Renal pelvis (tissue), 4 donors: ENCODE data around the gene ELP6. TPM values are rescaled to one million over a fixed set of nuclear protein-coding genes. Genes with fewer than 3 reads are reported as not detected.
A peak's percentile ranks its signal among the peaks of the same experiment; 100 is the strongest.
"Not testable (repeated sequence)": the region's sequence is repeated elsewhere in the genome, so short reads cannot be mapped to it uniquely, and the experiment has no call there.

Source experiments
- DNase-seq: peaks from one replicate; pipeline ENCODE4 v3.0.0-alpha.2; 2013
- polyA plus RNA-seq, 3 donors: library from polyadenylated mRNA; unstranded; fragments of 120-200 nt; gene quantifications; one replicate each; pipeline ENCODE4 v1.2.1, GENCODE V29; 2013; ENCODE audit not compliant: insufficient read length in 3 of 3

The ELP6 gene
- polyA plus RNA-seq, 3 donors, result 42.1 to 52.9 (median 49.9) TPM

DNA sequence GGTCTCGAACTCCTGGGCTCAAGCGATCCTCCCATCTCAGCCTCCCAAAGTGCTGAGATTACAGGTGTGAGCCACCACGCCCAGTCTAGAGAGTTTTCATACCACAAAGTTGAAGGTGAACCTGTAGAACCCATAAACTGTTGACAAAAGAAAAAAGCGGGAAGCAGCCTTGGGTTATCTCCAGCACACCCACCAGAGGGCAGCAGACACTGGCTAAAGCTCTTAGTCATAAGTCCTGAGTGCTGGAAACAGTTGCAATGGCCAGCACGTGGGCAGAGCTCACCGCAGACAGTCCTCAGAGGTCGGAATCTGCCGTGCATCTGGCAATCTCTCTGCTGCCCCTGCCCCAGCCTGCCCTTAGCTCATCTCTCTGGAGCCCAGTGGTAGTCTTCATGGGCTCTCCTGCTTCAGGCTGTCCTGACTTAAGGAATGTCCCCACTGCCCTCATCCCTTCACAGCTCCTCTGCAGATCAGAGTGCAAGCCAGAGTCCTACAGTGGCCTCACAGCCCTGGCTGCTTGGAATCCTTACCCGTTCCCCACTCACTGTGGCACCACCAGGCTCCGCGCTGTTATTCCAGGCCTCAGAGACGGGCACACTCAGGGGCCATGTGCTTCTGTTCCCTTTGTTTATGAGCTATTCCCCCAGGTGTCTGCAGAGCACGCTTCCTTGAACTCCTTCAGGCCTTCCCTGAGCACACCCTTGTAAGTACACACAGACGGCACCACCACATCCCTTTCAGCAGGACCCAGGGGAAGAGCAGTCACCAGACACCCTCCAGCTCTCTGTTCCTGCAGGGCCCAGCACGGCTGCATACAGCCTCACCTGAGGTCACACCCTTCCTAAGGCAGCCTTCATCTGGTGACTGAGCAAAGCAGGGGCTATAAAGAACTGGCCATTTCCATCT, 8.8 kb upstream of the ELP6 start:
- DNase-seq, result peak; percentile 87

GRCh38 chr3:47520756-47521155, 7.2 kb upstream of the ELP6 start:
- DNase-seq, result no peak

- no peak for DNase-seq
Measured at GRCh38 chr3:47517937-47518336, 4.4 kb upstream of the ELP6 start.

DNA sequence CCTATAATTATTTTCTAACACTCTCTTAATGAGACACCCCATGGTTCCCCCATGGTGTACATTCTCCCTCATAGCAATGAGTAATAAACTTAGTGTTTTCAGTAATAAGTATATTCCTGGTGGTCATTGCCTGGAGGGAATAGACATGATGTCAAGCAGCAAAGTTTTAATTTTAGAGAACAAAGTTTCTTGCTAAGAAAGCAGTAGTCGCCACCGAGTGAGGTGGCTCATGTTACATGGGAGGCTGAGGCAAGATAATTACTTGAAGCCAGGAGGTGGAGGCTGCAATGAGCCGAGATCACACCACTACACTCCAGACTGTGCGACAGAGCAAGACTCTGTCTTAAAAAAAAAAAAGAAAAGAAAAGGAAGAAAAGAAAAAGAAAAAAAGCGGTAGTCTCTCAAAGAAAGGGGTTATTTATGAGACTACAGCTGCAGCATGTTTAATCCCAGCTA, 2.4 kb upstream of the ELP6 start:
- DNase-seq, result peak; percentile 26

GRCh38 chr3:47515100-47515499, 1.6 kb upstream of the ELP6 start:
- no peak for DNase-seq

DNA sequence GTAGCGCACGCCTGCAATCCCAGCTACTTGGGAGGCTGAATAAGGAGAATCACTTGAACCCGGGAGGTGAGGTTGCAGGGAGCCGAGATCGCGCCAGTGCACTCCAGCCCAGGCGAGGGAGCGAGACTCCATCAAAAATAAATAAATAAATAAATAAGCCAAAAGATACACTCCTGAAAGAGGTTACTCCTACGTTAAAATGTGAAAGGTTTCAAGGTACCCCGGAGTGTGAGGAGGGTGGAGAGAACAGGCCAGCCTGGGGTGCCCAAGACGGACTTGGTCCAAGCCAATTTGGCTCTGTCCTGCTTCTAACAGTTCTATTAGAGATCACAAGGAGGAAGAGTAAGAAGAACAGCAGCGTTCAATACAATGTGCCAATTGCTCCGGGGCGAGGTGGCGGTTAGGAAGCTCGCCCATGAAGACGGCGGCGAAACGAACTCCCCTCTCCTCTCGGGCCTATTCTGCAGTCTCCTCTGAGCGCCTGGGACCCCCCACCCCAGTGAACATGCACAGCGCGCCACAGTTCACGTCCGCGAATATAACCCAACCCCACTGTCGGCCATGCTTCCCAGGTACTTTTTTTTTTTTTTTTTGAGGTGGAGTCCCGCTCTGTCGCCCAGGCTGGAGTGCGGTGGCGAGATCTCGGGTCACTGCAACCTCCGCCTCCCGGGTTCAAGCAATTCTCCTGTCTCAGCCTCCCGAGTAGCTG, 942 bp downstream of the ELP6 start:
- DNase-seq, result peak; percentile 40

DNA sequence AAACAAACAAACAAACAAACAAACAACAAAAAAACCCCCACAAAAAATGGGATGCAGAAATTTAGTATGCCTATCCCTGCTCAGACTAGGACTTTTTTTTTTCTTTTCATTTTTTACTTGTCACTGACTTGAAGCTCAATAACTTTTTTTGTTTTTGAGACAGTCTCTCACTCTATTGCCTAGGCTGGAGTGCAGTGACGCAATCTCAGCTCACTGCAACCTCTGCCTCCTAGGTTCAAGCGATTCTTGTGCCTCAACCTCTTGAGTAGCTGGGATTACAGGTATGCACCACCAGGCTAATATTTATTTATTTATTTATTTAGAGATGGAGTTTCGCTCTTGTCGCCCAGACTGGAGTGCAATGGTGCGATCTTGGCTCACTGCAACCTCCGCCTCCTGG, 8.2 kb downstream of the ELP6 start:
- not testable (repeated sequence) for DNase-seq

GRCh38 chr3:47504113-47504512, 9.4 kb downstream of the ELP6 start:
- no peak for DNase-seq

DNA sequence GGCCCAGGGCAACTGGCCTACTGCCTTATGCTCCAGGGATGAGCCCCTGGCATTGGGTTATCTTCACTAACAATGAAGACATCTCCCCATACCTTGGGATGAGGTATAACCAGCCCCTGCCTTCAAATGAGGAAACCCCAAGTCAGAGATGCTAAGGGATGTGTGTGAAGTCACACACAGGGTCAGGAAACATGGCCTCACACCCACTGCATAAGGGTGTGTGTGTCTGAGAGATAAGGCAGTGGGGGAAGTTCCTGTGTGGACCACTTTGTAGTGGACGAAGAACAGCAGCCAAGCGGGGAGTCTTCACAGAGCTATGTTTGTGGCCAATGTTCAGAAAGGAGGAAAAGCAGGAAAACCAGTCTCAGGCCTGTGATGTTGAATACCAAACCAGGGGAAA, 10.5 kb downstream of the ELP6 start:
- DNase-seq, result no peak

GRCh38 chr3:47496892-47497291, 16.6 kb downstream of the ELP6 start:
- no peak for DNase-seq

DNA sequence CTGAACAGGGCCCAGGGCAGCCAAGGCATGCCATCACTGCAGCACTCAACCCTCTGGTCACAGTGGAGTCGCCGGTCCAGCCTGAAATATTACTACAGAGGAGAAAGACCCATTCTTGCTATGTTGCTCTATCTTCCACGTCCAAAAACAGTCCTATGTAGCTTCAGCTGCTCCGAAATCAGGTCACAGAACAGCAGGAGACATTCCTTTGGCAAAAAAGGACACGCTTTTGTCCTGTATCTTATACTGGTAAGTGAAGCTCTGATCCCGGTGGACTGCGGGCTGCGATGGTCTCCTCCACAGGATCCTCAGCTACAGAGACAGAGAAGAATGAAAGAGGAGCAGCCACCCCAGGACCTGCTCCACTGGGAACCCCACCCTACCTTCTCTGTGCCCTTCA, 17.6 kb downstream of the ELP6 start:
- no peak for DNase-seq

DNA sequence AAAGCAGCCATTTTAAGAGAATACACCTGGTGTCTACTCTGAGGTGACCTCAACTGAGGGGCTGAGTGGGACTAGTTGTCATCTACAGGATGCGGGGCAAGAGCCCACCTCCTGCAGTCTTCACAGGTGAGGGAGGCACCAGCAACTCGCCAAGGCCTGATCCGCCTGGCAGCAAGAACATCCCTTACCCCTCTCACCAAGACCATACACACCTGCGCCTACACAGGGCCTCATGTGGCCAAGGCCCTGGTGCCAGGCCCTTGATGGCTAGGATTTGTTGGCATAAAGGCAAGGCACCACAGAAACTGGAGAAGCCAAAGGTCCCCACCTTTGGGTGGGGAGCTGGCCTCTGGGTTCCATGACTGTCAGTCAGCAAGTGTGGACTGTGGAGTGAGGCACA, 18.4 kb downstream of the ELP6 start:
- no peak for DNase-seq

GRCh38 chr3:47491777-47492176, 21.7 kb downstream of the ELP6 start:
- DNase-seq, result no peak

- no peak for DNase-seq
Measured at GRCh38 chr3:47491186-47491585, 22.3 kb downstream of the ELP6 start.

DNA sequence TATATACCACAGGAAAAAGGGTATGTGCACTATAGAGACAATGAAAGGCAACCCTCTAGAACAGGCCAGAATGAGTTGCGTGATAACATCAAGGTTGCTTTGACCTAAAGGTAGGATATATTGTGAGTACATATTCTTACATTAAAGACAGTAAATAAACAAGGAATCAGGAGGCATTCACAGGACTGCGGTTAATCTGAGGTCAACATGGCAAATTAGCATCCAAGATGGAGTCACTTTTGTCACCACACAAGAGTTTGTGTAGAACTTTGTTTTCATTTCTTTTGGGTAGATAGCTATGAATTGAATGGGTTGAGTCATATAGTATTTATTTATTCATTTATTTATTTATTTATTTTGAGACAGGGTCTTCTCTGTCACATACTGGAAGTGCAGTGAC, 26.2 kb downstream of the ELP6 start:
- no peak for DNase-seq

- DNase-seq, result no peak
Measured at GRCh38 chr3:47485812-47486211, 27.7 kb downstream of the ELP6 start.

GRCh38 chr3:47482366-47482765, 31.1 kb downstream of the ELP6 start:
- no peak for DNase-seq

DNA sequence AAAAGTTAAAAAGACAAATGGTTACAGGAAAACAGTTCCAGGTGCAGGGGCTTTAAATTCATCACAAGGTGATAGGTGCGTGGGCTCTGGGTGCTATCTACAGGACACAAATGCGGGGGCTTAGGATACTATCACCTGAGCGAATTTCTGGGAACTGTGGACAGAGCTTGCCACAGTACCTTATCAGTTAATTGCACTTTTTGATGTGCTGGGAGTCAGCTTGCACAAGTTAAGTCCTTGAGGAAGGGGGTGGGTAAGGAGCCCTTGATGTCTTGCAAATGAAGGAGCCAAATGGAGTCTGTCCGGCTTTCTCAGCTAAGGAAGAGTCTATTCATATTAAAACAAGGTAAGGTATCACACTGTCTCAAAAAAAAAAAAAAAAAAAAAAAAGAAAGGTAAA, 31.7 kb downstream of the ELP6 start:
- not testable (repeated sequence) for DNase-seq

DNA sequence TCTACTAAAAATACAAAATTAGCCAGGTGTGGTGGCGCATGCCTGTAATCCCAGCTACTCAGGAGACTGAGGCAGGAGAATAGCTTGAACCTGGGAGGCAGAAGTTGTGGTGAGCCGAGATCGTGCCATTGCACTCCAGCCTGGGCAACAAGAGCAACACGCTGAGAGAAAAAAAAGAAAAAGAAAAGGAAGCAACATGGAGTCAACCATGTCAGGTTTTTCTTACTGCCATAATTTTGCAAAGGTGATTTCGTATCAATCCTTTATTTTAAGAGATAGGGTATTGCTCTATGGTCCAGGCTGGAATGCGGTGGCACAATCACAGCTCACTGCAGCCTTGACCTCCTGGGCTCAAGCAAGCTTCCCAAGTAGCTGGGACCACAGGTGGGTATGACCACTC, 33.2 kb downstream of the ELP6 start:
- not testable (repeated sequence) for DNase-seq

DNA sequence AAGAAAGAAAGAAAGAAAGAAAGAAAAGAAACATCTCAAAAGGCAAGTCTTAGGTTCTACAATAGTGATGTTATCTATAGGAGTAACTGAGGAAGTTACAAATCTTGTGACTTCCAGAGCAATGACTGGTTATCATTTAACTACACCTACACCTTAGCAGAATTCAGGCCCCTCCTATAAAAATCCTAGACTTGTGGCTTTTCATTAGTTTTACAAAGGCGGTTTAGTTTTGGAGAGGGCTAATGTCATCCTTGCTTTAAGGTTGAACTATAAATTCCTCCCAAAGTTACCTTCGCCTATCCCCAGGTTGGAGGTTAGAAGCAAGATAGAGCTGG, 33.7 kb downstream of the ELP6 start:
- no peak for DNase-seq

DNA sequence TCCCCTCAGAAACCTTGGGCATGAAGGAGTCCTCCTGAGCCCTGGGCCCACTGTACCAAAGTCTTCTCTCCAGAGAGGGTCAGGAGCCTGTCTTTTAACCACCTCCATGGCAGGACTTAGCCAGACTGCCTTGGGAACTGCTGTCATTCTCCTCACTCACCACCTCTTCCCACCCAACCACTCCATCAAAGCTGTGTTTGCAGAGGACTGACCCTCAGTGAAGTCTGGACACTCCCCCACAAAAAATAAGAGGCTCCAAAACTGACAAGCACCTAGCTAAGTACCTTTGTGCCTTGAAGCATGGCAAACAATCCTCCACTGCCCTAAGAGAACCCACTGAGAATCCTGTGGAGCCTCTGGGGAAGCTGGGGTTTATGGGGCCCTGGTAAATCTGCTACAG, 35.5 kb downstream of the ELP6 start:
- DNase-seq, result no peak

- DNase-seq, result no peak
Measured at GRCh38 chr3:47476644-47477199, 36.8 kb downstream of the ELP6 start.

- DNase-seq, result no peak
Measured at GRCh38 chr3:47476330-47476626, 37.2 kb downstream of the ELP6 start.
